ENCODE results near the gene OSBPL9.

The OSBPL9 gene

DNA sequence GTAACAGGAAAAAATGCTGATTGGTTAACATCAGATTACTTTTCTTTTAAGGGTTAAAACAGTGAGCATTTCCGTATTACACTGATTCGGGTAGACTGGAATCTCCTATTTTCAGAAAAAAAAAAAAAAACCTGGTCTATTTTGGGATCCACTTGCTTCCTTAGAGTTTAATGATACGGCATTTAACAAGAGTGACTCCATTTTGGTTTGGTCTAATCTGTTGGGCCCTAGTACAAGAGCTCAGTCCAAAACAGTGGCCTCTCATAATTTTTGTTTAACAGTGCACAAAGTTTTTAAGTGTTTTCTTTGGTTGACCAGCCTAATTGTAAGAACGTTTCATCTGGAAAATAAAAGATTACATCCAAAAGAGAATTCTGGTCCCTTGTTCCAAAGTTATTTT lies 141.4 kb downstream of the OSBPL9 start:
- no peak for DNase-seq (ENCODE audit: low read depth)
- no peak overlapping the region for H3K4me3 ChIP-seq (ENCODE audit: low read length)
- TF ChIP-seq, protein P1, sequence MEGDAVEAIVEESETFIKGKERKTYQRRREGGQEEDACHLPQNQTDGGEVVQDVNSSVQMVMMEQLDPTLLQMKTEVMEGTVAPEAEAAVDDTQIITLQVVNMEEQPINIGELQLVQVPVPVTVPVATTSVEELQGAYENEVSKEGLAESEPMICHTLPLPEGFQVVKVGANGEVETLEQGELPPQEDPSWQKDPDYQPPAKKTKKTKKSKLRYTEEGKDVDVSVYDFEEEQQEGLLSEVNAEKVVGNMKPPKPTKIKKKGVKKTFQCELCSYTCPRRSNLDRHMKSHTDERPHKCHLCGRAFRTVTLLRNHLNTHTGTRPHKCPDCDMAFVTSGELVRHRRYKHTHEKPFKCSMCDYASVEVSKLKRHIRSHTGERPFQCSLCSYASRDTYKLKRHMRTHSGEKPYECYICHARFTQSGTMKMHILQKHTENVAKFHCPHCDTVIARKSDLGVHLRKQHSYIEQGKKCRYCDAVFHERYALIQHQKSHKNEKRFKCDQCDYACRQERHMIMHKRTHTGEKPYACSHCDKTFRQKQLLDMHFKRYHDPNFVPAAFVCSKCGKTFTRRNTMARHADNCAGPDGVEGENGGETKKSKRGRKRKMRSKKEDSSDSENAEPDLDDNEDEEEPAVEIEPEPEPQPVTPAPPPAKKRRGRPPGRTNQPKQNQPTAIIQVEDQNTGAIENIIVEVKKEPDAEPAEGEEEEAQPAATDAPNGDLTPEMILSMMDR (conservative IDR thresholded peaks at IDR 0.05; ENCODE audit: low read length): no peak

DNA sequence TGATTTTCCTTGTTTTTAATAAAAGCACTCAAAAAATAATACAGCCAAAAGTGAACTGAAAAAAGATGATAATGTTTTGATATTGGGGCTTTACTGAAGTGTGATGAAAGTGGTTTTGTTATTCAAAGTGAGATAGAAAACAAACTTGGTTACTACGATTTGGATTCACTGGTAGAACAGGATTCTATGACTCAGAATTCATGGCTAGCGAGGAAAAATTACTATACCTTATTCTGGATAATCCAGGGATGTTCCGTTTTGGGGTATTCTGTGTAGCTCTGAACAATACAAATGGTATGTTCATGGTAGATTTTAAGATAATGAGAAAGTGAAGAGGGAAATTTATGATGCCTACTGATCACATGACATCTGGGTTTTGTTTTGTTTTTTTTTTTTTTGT lies 144.0 kb downstream of the OSBPL9 start:
- TF ChIP-seq, protein P1 (conservative IDR thresholded peaks at IDR 0.05; ENCODE audit: low read length): no peak
- H3K4me3 ChIP-seq (ENCODE audit: low read length): no peak overlapping the region
- no peak for DNase-seq (ENCODE audit: low read depth)

DNA sequence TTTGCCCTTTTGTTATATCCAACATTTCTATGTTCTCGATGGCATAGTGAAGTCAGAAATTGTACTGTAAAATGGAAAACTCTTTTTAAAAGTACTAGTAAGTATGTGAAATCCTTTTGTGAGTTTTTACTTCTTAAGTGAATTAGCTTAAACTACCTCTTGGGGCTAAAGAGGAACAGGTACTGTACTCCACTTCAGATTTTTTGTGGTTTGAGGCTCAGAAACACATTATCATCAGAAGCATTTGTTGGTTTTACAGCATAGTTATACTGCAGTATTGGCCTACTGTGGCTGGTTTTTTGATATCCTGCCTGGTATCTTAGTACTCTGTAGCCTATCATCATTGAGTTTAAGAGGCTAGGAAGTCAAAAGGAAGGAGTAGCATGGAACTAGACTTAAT lies 144.5 kb downstream of the OSBPL9 start:
- no peak for DNase-seq (ENCODE audit: low read depth)
- no peak overlapping the region for H3K4me3 ChIP-seq (ENCODE audit: low read length)
- TF ChIP-seq, protein P1 (conservative IDR thresholded peaks at IDR 0.05; ENCODE audit: low read length): no peak

DNA sequence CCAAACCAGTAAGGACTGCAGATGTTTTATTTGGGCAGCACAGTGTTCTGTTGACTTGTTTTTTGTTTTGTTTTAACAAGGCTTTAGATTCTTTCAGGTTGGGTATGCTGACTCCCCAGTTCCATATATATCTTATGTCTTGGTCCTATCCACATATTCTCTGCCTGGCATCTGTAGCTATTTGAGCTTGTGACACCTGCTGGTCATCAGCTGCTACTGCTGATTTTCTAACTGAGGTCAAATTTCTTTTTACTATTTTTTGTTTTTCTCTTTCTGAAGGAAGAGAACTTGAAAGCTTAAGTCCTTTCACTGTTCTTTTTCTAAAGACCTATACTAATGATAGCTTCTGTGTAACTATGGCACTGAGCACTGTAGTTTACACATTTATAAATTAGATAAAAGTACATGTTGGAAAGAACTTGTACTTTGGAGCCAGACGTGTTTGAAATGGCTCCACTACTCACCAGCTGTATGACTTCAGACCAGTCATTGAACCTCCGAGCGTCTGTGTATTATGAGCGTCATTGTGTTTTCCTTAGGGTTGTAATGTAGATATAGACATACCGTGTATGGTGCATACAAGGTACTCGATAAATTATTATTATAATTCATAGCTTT lies 152.2 kb downstream of the OSBPL9 start:
- peak; percentile 73 for DNase-seq (ENCODE audit: low read depth)
- H3K4me3 ChIP-seq (ENCODE audit: low read length): no peak overlapping the region
- TF ChIP-seq, protein P1 (conservative IDR thresholded peaks at IDR 0.05; ENCODE audit: low read length): peak; percentile 86

DNA sequence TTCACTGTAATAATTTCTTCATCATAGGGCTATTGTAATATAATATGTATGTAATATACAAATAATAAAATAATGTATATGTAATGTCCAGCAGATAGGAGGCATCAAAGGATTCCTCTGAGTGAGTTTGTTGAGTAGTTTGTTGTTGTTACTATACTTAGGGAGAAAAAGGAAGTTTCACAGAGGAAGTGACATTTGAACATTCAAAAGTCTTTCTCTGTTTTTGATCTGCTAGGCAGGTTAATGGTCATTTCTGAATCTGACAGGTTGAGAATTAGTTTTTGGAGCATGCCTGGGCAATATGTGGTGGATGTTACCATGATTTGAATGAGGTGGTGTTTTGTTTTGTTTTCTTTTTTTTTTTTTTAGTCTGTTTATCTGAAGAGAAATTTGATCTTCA lies 159.5 kb downstream of the OSBPL9 start:
- no peak overlapping the region for H3K4me3 ChIP-seq (ENCODE audit: low read length)
- no peak for DNase-seq (ENCODE audit: low read depth)
- TF ChIP-seq, protein P1 (conservative IDR thresholded peaks at IDR 0.05; ENCODE audit: low read length): no peak

DNA sequence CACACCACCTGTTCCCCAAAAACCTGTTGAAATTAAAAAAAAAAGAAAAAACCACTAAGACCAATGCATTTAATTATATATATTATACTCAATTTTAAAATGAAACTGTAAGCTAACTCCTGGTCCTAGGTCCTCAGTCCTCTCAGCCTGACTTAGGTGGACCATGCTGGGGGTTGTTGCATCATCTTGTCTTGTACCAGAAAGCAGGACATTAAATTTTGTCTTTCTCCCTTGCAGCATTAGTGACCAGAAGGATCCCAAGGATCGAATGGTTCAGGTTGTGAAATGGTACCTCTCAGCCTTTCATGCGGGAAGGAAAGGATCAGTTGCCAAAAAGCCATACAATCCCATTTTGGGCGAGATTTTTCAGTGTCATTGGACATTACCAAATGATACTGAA lies 164.0 kb downstream of the OSBPL9 start:
- no peak overlapping the region for H3K4me3 ChIP-seq (ENCODE audit: low read length)
- no peak for DNase-seq (ENCODE audit: low read depth)
- TF ChIP-seq, protein P1 (conservative IDR thresholded peaks at IDR 0.05; ENCODE audit: low read length): no peak

DNA sequence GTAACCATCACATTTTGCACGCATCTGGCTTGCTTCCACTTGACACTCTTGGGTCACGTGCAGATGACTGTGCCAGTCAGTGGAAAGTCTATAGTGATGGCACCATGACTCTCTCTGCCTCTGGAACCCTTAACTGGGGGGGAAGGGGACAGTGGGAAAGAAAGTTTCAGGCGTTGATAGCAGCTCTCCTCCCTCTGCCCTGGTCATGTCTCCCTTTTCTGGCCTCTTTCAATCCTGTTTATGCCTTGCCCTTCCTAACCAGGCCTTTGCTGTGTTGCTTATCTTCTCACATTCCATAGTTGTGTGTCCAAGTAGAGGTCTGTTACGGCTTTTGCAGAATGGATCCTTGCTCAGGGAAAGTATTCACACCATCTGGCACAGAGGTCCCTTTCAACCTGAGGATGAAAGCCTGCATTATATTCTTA lies 168.1 kb downstream of the OSBPL9 start:
- no peak overlapping the region for H3K4me3 ChIP-seq (ENCODE audit: low read length)
- DNase-seq (ENCODE audit: low read depth): no peak
- TF ChIP-seq, protein P1 (conservative IDR thresholded peaks at IDR 0.05; ENCODE audit: low read length): no peak

Measured in AG10803 (cell line).